Head of caudate nucleus (tissue), 42 donors: ENCODE results near the gene HMSD.
"Not testable (repeated sequence)": the region's sequence is repeated elsewhere in the genome, so short reads cannot be mapped to it uniquely, and the experiment has no call there.

Experiments
- DNase-seq, 42 donors: peaks; one replicate each; pipeline versions ENCODE4 v3.0.0 to v3.0.0-alpha.2; 2020 to 2021; ENCODE audit warnings: mixed read lengths in 7 of 42
- intact Hi-C: fragments of 100-400 bp; cut with DNase I; formaldehyde crosslinking; loops from one replicate; pipeline ENCODE4 v1.15.0; 2022

HMSD gene

DNA sequence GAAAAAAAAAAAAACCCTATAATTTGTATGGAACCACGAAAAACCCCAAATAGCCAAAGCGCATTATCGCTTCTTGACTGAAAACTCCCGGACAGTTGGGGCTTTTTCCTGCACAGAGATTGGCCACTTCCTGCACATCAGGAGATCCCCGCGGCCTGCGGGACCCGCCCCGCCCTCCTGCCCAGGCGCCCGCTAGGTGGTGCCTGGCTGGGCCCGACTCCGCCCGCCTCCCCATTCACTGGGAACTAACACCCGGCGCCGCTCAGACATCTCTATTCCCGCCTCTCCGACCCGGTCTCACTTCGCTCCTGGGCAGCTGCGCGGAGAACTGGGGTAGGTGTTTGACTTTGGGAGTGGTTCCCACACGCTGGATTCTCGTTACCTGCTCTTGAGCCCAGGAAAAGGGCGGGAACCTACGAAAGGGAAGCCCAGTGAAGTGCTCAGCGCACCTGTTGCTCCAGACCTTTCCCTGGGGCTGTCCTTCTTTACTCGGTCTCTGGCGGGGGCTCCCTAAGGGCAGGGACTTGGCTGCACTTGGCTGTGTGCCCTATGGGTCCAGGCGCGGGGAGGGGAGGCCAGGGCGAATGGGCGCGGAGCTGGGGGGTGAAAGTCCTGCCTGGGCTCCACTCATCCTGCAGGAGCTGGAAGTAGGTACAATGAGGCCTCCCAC is at the start of gene HMSD:
Gene HMSD (plus strand): TSS at position 234 of the 670 bp plus-strand sequence. CDS start 4,155 bp downstream, outside the sequence.
- peak; percentile 34 to 87 (median 67) for DNase-seq
- intact Hi-C loops: no loop called here

GRCh38 chr18:63903851-63904570 is 45.1 kb upstream of the HMSD start:
- no peak for DNase-seq
- intact Hi-C loops: no loop called here

- intact Hi-C loops: no loop called here
- no peak for DNase-seq
Measured at GRCh38 chr18:63904694-63905093, 44.4 kb upstream of the HMSD start.

DNA sequence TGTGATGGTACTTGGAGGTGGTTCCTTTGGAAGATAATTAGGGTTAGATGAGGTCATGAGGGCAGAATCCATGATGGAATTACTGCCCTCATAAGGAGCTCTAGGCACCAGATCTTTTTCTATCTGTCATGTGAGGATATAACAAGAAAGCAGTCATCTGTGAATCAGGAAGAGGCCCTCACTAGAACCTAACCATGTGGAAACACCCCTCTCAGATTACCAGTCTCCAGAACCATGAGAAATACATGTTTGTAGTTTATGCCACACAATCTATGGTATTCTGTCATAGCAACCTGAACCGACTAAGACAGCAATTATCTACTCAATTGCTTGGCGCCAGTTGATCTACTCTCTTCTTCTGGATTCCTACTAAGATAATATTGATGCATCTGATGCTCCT is 43.7 kb upstream of the HMSD start:
- intact Hi-C loops: no loop called here
- DNase-seq: no peak

DNA sequence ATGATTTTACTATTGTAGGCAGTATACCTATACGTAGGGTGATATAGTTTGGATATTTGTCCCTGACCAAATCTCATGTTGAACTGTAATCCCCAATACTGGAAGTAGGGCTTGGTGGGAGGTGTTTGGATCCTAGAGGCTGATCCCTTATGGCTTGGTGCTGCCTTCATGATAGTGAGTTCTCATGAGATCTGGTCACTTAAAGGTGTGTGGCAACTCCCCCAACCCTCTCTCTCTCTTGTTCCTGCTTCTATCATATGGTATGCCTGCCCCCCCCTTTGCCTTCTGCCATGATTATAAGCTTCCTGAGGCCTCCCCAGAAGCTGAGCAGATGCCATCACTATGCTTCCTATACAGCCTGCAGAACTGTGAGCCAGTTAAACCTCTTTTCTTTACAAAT is 43.0 kb upstream of the HMSD start:
- intact Hi-C loops: no loop called here
- DNase-seq: no peak

GRCh38 chr18:63907664-63908063 is 41.4 kb upstream of the HMSD start, which contains the start of gene SERPINB10:
Gene SERPINB10 (plus strand): TSS chr18:63907958. CDS start chr18:63915511, 7,553 bp downstream.
- DNase-seq: no peak
- intact Hi-C loops: no loop called here

DNA sequence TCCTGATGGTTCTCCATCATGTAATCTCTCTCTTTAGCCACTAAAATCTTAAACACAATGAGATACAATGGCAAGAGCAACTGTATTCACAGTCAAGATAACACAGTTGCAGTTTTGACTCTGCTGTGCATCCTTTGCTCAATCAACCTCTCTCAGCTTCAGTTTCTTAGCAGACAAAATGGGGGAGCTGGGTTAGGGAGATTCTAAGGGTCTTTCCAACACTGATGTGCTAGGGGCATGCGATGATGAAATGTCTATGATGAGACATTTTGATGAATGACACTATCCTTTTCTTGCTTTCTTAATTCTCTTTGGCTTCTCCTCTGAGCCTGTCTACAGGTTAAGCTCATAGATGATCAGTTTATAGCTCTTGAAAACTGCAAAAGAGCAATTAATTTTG is 40.2 kb upstream of the HMSD start:
- DNase-seq: no peak
- intact Hi-C loops: no loop called here

DNA sequence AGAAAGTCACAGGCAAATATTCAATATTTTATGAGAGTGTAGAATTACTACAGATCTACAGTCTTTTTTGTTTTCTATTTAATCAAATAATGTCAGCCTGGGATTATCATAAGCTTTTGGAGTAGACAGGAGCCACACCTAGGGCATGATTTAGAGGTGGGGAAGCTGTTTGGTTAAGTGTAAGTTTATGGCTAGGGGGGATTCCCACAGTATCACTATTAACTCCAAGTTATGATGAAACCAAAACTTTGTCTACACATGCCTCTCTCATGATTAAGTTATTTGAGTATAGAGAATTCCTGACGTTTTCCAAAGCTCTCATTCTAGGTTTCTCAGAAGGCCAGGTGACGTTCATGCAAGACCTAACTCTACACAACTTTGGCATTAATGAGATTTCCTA is 39.2 kb upstream of the HMSD start:
- DNase-seq: no peak
- intact Hi-C loops: no loop called here

GRCh38 chr18:63917817-63918216 is 31.3 kb upstream of the HMSD start:
- intact Hi-C loops: no loop called here
- DNase-seq: no peak

GRCh38 chr18:63922049-63922448 is 27.1 kb upstream of the HMSD start:
- no peak for DNase-seq

GRCh38 chr18:63924551-63924950 is 24.6 kb upstream of the HMSD start:
- intact Hi-C loops: no loop called here
- no peak for DNase-seq

More at GRCh38 chr18:63922049-63922448, 27.1 kb upstream of the HMSD start:
- intact Hi-C loops: no loop called here

DNA sequence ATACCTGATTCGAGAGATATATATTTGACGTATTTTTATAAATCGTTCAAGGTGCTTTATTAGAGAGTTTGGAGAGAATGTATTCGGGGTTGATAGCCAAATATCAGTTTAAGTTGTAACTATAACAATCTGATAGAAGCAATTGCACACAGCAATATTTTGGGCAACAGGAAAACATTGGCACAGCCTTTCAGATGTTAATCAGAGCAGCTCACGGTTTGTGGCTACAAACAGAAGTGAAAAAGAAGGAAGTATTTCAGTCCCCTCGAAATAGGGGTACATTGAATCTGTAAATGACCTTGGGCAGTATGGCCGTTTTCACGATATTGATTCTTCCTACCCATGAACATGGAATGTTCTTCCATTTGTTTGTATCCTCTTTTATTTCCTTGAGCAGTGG is 20.8 kb upstream of the HMSD start:
- intact Hi-C loops: no loop called here

DNA sequence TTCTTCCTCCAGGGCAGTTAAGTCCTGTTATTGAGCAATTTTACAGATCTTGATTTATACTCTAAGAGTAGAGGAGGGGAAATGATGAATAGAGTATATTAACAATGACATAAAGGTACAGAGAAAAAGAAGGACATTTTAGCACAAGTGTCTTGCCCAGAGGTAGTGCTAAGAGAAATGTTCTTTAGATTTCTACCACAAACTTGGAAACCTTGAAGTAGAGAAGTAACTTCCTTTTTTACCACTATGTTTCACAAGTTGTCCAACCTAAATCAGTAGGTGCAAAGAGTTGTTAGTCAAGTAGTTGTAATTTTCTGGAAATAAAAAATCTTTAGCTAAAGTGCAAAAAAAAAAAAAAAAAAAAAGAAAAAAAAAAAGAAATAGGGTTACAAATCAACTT is 19.7 kb upstream of the HMSD start:
- intact Hi-C loops, DNase-seq: not testable (repeated sequence)

More for the DNA sequence above, 20.8 kb upstream of the HMSD start:
- DNase-seq: no peak

- intact Hi-C loops: no loop called here
- DNase-seq: no peak
Measured at GRCh38 chr18:63930773-63931354, 18.2 kb upstream of the HMSD start.

- DNase-seq: peak; percentile 67 to 90 (median 81)
- intact Hi-C loops: no loop called here
Measured at GRCh38 chr18:63936156-63936931, 12.8 kb upstream of the HMSD start.

- peak in 1 of 42 donors; percentile 41 for DNase-seq
- intact Hi-C loops: no loop called here
Measured at GRCh38 chr18:63936932-63937393, 12.1 kb upstream of the HMSD start.

GRCh38 chr18:63940008-63940407 is 9.1 kb upstream of the HMSD start:
- intact Hi-C loops: no loop called here

GRCh38 chr18:63940543-63941050 is 8.5 kb upstream of the HMSD start:
- DNase-seq, intact Hi-C loops: not testable (repeated sequence)

More at GRCh38 chr18:63940008-63940407, 9.1 kb upstream of the HMSD start:
- DNase-seq: no peak
